Gastrocnemius medialis (tissue), 4 donors: ENCODE measurements around the gene RACK1. TPM values are rescaled to one million over a fixed set of nuclear protein-coding genes. Genes with fewer than 3 reads are reported as not detected.
"Not testable (repeated sequence)": the region's sequence is repeated elsewhere in the genome, so short reads cannot be mapped to it uniquely, and the experiment has no call there.

Source experiments
- ATAC-seq, 2 donors: fragments of 150-250 bp; one replicate each; pipeline ENCODE4 v1.9.1; 2016
- DNase-seq, 2 donors: peaks; one replicate each; pipeline ENCODE4 v3.0.0-alpha.2; 2019
- H3K27ac ChIP-seq, 4 donors: fragments of 200-600 bp; sonication (generic); 1 replicate in 1 of 4; 2 replicates in 3 of 4; pipeline ENCODE4 v1.5.1; 2016 to 2018; ENCODE audit warnings: mild to moderate bottlenecking in 2 of 4, moderate library complexity in 1 of 4
- H3K27me3 ChIP-seq, 3 donors: fragments of 200-600 bp; sonication (generic) in 2 of 3; 1 replicate in 1 of 3; 2 replicates in 2 of 3; pipeline versions ENCODE4 v1.5.1 to v1.6.0; 2016 to 2019; ENCODE audit warnings: mild to moderate bottlenecking in 1 of 3, moderate library complexity in 1 of 3
- H3K36me3 ChIP-seq, 2 donors: fragments of 200-600 bp; sonication (generic) in 1 of 2; one replicate each; pipeline ENCODE4 v1.5.1; 2017 to 2018
- H3K4me1 ChIP-seq, 2 donors: fragments of 200-600 bp; sonication (generic) in 1 of 2; one replicate each; pipeline ENCODE4 v1.5.1; 2016 to 2017; ENCODE audit warnings: mild to moderate bottlenecking in 2 of 2
- H3K4me3 ChIP-seq, 4 donors: fragments of 200-600 bp; sonication (generic) in 3 of 4; 1 replicate in 1 of 4; 2 replicates in 3 of 4; pipeline ENCODE4 v1.5.1; 2016 to 2019; ENCODE audit warnings: mild to moderate bottlenecking in 2 of 4
- H3K9me3 ChIP-seq, 3 donors: fragments of 200-600 bp; sonication (generic) in 2 of 3; 1 replicate in 1 of 3; 2 replicates in 2 of 3; pipeline ENCODE4 v1.5.1; 2016 to 2019
- POLR2A ChIP-seq, 2 donors: fragments of 450-650 bp; IDR thresholded peaks; one replicate each; pipeline ENCODE4 v1.6.1; 2017; ENCODE audit warnings: antibody characterized with exemption in 2 of 2, mild to moderate bottlenecking in 2 of 2, moderate library complexity in 2 of 2
- in situ Hi-C, 4 donors: fragments of 200-750 bp; cut with MboI; loops; one replicate each; pipeline versions ENCODE4 v1.15.0 to v1.8.0; 2017; ENCODE audit warnings: low sequenced_read_pairs in 4 of 4
- intact Hi-C: fragments of 100-400 bp; cut with DNase I; formaldehyde crosslinking; loops from one replicate; pipeline ENCODE4 v1.15.1; 2023; ENCODE audit warnings: low total_unique reads
- total RNA-seq, 4 donors: library from RNA; depleted of rRNA; stranded (reverse); fragments of >200 nt; gene quantifications; one replicate each; pipeline versions ENCODE4 v1.1.0 to v1.2.3, GENCODE V29; 2016
- TF ChIP-seq, protein P1 (sequence below), 5 experiments: fragments of 450-650 bp in 3 of 5; fragments of 200-600 bp in 2 of 5; sonication (generic) in 2 of 5; IDR thresholded peaks in 4 of 5; conservative IDR thresholded peaks in 1 of 5; 1 replicate in 4 of 5; 2 replicates in 1 of 5; pipeline ENCODE4 v1.5.1; 2016 to 2019; ENCODE audit warnings: antibody characterized with exemption in 5 of 5, mild to moderate bottlenecking in 3 of 5, moderate library complexity in 3 of 5

Gene RACK1
- total RNA-seq, 4 donors from 2014 or later = 1,697 to 2,187 (median 1,957) TPM

DNA sequence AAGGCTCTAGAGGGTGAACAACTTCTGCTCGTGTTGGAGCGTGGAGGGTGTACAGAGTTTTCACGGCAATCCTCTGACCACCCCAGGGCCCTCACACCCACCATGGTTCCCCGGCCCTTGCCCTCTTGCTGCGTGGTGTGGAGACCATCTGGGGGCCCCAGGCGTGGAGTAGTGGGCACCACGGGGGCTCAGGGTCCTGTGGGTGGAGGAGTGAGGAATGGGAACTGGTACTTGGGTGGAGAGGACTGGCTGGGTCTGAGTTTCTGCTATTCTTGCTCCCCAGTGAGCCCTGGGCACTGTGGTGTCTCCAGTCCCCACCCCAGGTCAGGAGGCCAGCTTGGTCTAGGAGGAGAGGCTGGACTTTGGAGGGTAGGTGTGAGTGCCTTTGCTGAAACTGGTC lies 39.2 kb upstream of the RACK1 start:
- Histone ChIP-seq H3K9me3 (no peaks in the 10 kb centered on the region), H3K27me3 (no peaks in the 10 kb centered on the region), H3K27ac (no peak overlapping the region), H3K4me1 (no peaks in the 10 kb centered on the region), H3K36me3 (no peaks in the 10 kb centered on the region), H3K4me3 (no peak overlapping the region)
- intact Hi-C loops = loop anchor here (5.0 kb wide), 1 partner anchor 101 kb away; no protein-coding TSS in a partner anchor
- ATAC-seq = no peak
- no peak for TF ChIP-seq POLR2A (IDR thresholded peaks at IDR 0.05)
- TF ChIP-seq, protein P1, sequence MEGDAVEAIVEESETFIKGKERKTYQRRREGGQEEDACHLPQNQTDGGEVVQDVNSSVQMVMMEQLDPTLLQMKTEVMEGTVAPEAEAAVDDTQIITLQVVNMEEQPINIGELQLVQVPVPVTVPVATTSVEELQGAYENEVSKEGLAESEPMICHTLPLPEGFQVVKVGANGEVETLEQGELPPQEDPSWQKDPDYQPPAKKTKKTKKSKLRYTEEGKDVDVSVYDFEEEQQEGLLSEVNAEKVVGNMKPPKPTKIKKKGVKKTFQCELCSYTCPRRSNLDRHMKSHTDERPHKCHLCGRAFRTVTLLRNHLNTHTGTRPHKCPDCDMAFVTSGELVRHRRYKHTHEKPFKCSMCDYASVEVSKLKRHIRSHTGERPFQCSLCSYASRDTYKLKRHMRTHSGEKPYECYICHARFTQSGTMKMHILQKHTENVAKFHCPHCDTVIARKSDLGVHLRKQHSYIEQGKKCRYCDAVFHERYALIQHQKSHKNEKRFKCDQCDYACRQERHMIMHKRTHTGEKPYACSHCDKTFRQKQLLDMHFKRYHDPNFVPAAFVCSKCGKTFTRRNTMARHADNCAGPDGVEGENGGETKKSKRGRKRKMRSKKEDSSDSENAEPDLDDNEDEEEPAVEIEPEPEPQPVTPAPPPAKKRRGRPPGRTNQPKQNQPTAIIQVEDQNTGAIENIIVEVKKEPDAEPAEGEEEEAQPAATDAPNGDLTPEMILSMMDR (IDR thresholded peaks at IDR 0.05 in 4 of 5, conservative IDR thresholded peaks at IDR 0.05 in 1 of 5) = no peak
- in situ Hi-C loops = no loop called here
- DNase-seq = no peak

DNA sequence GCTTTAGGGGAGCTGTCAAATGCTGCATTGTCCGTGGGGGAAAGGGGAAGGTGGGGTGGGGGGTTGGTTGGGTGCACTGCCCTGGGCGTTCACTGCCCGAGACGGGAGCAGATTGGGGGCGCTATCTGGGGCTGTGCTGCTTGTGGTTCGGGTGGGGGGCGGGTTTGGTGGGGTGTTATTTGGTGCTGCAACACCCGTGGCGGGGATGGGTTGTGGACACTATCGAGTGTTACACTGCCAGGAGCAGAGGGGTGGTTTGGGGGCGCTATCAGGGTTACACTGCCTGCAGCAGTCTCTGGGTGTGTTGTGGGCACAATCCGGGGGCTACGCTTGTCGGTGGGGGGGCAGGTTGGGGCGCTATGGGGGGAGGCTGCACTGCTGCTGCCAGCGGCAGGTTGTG lies 38.7 kb upstream of the RACK1 start:
- intact Hi-C loops = loop anchor here (5.0 kb wide), 1 partner anchor 100 kb away; no protein-coding TSS in a partner anchor
- in situ Hi-C loops, H3K4me1 ChIP-seq, ATAC-seq, H3K4me3 ChIP-seq, H3K36me3 ChIP-seq, H3K9me3 ChIP-seq, DNase-seq, H3K27me3 ChIP-seq, H3K27ac ChIP-seq: not testable (repeated sequence)

DNA sequence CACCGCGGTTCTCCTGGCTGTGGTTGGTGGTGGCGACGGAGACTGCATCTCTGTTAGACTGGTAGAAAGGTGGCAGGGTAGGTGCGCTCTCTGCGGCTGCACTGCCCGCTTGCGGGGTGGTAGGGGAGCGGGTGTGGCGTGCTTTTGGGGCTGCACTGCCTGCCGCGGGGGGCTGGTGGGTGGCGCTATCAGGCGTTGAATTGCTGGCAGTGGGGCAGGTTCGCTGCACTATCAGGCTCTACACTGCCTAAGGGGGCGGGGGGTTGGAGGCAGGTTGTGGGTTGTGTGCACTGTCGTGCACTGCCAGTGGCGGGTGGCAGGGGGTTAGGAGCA lies 38.2 kb upstream of the RACK1 start:
- H3K9me3 ChIP-seq = no peaks in the 10 kb centered on the region
- no peak overlapping the region for H3K4me3 ChIP-seq
- DNase-seq (no peak), ATAC-seq (no peak)
- H3K36me3 ChIP-seq = no peaks in the 10 kb centered on the region
- H3K27me3 ChIP-seq = no peaks in the 10 kb centered on the region
- TF ChIP-seq POLR2A (IDR thresholded peaks at IDR 0.05) = no peak
- TF ChIP-seq, protein P1 (IDR thresholded peaks at IDR 0.05 in 4 of 5, conservative IDR thresholded peaks at IDR 0.05 in 1 of 5) = no peak
- no peaks in the 10 kb centered on the region for H3K4me1 ChIP-seq
- intact Hi-C loops (loop anchor here (5.0 kb wide), 1 partner anchor 100 kb away; no protein-coding TSS in a partner anchor), in situ Hi-C loops (no loop called here)
- no peak overlapping the region for H3K27ac ChIP-seq

DNA sequence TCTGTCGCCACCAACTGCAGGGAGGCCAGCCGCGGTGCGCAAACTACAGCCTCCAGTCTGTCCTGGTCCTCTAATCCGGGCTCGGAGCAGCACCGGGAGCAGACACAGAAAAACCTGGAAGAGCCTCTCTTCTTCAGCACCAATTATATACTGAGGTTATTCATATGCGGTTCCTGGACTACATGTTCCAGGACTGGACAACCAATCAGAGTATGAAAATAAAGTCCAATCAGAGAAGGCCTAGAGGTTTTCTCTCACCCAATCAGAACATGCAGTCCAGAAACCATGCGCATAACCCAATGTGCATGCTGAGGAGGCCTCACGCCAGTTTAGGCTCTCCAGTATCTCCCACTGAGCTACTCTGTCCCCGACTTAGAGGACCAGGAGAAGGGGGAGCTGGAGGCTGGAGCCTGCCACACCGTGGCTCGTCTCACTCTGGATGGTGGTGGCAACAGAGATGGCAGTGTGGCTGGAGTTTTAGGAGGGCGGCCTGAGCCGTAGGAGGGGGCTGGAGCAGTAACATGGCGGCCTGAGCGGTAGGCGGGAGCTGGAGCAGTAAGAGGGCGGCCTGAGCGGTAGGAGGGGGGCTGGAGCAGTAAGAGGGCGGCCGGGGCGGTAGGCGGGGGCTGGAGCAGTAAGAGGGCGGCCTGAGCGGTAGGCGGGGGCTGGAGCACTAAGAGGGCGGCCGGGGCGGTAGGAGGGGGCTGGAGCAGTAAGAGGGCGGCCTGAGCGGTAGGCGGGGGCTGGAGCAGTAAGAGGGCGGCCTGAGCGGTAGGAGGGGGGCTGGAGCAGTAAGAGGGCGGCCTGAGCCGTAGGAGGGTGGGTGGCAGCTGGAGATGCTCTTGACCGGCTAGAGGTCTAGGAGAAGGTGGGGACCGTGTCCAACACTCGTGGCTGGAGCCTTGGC lies 37.6 kb upstream of the RACK1 start:
- Histone ChIP-seq H3K4me3 (no peak overlapping the region), H3K36me3 (no peaks in the 10 kb centered on the region), H3K4me1 (no peaks in the 10 kb centered on the region), H3K27ac (no peak overlapping the region), H3K9me3 (no peaks in the 10 kb centered on the region), H3K27me3 (no peaks in the 10 kb centered on the region)
- intact Hi-C loops = loop anchor here (5.0 kb wide), 1 partner anchor 99 kb away; no protein-coding TSS in a partner anchor
- TF ChIP-seq, protein P1 (IDR thresholded peaks at IDR 0.05 in 4 of 5, conservative IDR thresholded peaks at IDR 0.05 in 1 of 5) = no peak
- no peak for TF ChIP-seq POLR2A (IDR thresholded peaks at IDR 0.05)
- in situ Hi-C loops = no loop called here
- DNase-seq (no peak), ATAC-seq (no peak)

DNA sequence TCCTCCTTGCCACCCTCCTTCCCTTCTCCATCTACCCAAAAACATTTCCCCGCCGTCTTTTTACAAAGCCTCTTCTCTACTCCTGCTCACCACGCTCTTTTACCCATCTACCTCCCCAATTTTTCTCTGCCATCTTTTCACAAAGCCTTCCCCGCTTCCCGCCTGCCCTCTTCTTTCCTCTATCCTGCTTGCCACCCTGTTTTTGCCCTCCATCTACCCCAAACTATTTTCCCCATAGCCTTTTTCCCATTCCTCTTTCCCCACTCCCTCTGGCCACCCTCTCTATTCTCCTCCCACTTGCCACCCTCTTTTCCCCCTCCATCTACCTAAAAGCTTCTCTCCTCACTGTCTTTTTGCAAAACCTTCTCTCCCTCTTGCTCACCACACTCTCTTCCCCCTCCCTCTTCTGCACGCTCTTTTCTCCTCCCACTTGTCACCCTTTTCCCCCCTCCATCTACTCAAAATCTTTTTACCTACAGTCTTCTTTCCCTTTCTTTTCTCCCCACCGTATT lies 36.6 kb upstream of the RACK1 start:
- intact Hi-C loops = loop anchor here (5.0 kb wide), 1 partner anchor 98 kb away; no protein-coding TSS in a partner anchor
- no peak for DNase-seq
- H3K9me3 ChIP-seq = no peaks in the 10 kb centered on the region
- H3K27me3 ChIP-seq = no peaks in the 10 kb centered on the region
- H3K4me3 ChIP-seq = no peak overlapping the region
- no peaks in the 10 kb centered on the region for H3K36me3 ChIP-seq
- no peak for ATAC-seq
- H3K4me1 ChIP-seq = no peaks in the 10 kb centered on the region
- TF ChIP-seq, protein P1 (IDR thresholded peaks at IDR 0.05 in 4 of 5, conservative IDR thresholded peaks at IDR 0.05 in 1 of 5) = no peak
- no peak for TF ChIP-seq POLR2A (IDR thresholded peaks at IDR 0.05)
- in situ Hi-C loops = no loop called here
- H3K27ac ChIP-seq = no peak overlapping the region

DNA sequence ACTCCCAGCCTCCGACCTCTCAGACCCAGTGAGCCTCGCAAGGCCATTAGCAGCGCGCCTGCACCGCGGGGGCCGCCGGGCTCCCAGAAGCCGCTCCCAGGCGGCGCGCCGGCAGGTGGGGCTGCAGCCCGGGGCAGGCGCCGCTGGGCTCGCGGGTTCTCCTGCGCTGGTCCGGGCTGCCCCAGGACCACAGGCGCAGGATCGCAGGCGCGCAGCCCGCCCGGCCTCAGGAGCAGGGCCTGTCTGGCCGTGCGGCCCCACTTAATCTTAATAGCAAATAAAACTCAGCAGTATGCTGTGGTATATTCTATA lies 29.7 kb upstream of the RACK1 start:
- H3K27me3 ChIP-seq, intact Hi-C loops, DNase-seq, ATAC-seq, H3K9me3 ChIP-seq, in situ Hi-C loops, H3K36me3 ChIP-seq, H3K4me1 ChIP-seq, H3K4me3 ChIP-seq, H3K27ac ChIP-seq: not testable (repeated sequence)
